Activated B cell treated with CpG ODN at 0.5 μM for 24 hours (primary cell): ENCODE data around the gene ATAD3C. TPM values are rescaled to one million over a fixed set of nuclear protein-coding genes. Genes with fewer than 3 reads are reported as not detected.
"Not testable (repeated sequence)": the region's sequence is repeated elsewhere in the genome, so short reads cannot be mapped to it uniquely, and the experiment has no call there.

Experiments
- ATAC-seq: fragments of 200-7000 bp; cut with Tn5 transposase; one replicate; pipeline ENCODE4 v1.10.0; 2021; ENCODE audit warnings: low read depth, mild to moderate bottlenecking, moderate library complexity
- CTCF ChIA-PET: fragments of 350-600 bp; sonication (Branson Sonifier 250); formaldehyde crosslinking; loops from one replicate; lab custom pipeline; 2021; ENCODE audit warnings: antibody characterized with exemption; lab: Charles Lee
- POLR2A ChIA-PET: fragments of 350-600 bp; sonication (Branson Sonifier 250); formaldehyde crosslinking; loops from one replicate; lab custom pipeline; 2021; ENCODE audit warnings: antibody characterized with exemption; lab: Charles Lee
- DNase-seq: peaks from one replicate; pipeline ENCODE4 v3.0.0; 2022
- H3K27ac Mint-ChIP-seq: one replicate; pipeline ENCODE4 v1.8.0; 2020; ENCODE audit warnings: mixed read lengths
- H3K27me3 Mint-ChIP-seq: one replicate; pipeline ENCODE4 v1.8.0; 2021; ENCODE audit warnings: mixed read lengths
- H3K36me3 Mint-ChIP-seq: one replicate; pipeline ENCODE4 v1.8.0; 2021; ENCODE audit warnings: low read depth, mixed read lengths
- H3K4me1 Mint-ChIP-seq: one replicate; pipeline ENCODE4 v1.8.0; 2021; ENCODE audit warnings: mixed read lengths
- H3K4me3 Mint-ChIP-seq: one replicate; pipeline ENCODE4 v1.8.0; 2020; ENCODE audit warnings: mild to moderate bottlenecking, mixed read lengths
- H3K9me3 Mint-ChIP-seq: one replicate; pipeline ENCODE4 v1.8.0; 2020; ENCODE audit warnings: mixed read lengths
- intact Hi-C: fragments of 100-400 bp; cut with micrococcal nuclease; formaldehyde crosslinking; loops from one replicate; pipeline ENCODE4 v1.15.1; 2024
- total RNA-seq: library from RNA; stranded (reverse); gene quantifications from 2 replicates; pipeline ENCODE4 v1.2.3, GENCODE V29; 2022
- TF ChIP-seq, protein P1 (sequence below): fragments of 200-600 bp; IDR thresholded peaks from one replicate; pipeline ENCODE4 v1.8.0; 2022; ENCODE audit warnings: antibody characterized with exemption, mild to moderate bottlenecking

ATAD3C gene
- total RNA-seq, 1 donor from 2014 or later: 0.58 TPM

- no peak for ATAC-seq
- ChIA-PET POLR2A (no interaction called here), CTCF (no interaction called here)
- no peaks in the 10 kb centered on the region for H3K27me3 Mint-ChIP-seq
- DNase-seq: no peak
- no peak overlapping the region for H3K27ac Mint-ChIP-seq
- peaks cover 4% of the 10 kb centered on the region for H3K4me1 Mint-ChIP-seq
- peaks cover 53% of the 10 kb centered on the region for H3K36me3 Mint-ChIP-seq
- intact Hi-C loops: no loop called here
- TF ChIP-seq, protein P1, sequence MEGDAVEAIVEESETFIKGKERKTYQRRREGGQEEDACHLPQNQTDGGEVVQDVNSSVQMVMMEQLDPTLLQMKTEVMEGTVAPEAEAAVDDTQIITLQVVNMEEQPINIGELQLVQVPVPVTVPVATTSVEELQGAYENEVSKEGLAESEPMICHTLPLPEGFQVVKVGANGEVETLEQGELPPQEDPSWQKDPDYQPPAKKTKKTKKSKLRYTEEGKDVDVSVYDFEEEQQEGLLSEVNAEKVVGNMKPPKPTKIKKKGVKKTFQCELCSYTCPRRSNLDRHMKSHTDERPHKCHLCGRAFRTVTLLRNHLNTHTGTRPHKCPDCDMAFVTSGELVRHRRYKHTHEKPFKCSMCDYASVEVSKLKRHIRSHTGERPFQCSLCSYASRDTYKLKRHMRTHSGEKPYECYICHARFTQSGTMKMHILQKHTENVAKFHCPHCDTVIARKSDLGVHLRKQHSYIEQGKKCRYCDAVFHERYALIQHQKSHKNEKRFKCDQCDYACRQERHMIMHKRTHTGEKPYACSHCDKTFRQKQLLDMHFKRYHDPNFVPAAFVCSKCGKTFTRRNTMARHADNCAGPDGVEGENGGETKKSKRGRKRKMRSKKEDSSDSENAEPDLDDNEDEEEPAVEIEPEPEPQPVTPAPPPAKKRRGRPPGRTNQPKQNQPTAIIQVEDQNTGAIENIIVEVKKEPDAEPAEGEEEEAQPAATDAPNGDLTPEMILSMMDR: no peak
- no peaks in the 10 kb centered on the region for H3K9me3 Mint-ChIP-seq
- no peak overlapping the region for H3K4me3 Mint-ChIP-seq
Measured at GRCh38 chr1:1479547-1480487, 30.3 kb downstream of the ATAD3C start.

- H3K4me1 Mint-ChIP-seq, H3K27me3 Mint-ChIP-seq, POLR2A ChIA-PET, H3K9me3 Mint-ChIP-seq, intact Hi-C loops, H3K4me3 Mint-ChIP-seq, ATAC-seq, DNase-seq, CTCF ChIA-PET, H3K27ac Mint-ChIP-seq: not testable (repeated sequence)
- peaks cover 53% of the 10 kb centered on the region for H3K36me3 Mint-ChIP-seq
Measured at GRCh38 chr1:1480488-1480867, 31.0 kb downstream of the ATAD3C start.

GRCh38 chr1:1481811-1482210 is 32.3 kb downstream of the ATAD3C start:
- H3K4me3 Mint-ChIP-seq, H3K4me1 Mint-ChIP-seq, H3K27ac Mint-ChIP-seq, intact Hi-C loops, DNase-seq, ATAC-seq, H3K27me3 Mint-ChIP-seq, CTCF ChIA-PET, H3K9me3 Mint-ChIP-seq, POLR2A ChIA-PET: not testable (repeated sequence)
- peaks cover 56% of the 10 kb centered on the region for H3K36me3 Mint-ChIP-seq

GRCh38 chr1:1482856-1483255 is 33.4 kb downstream of the ATAD3C start:
- no peak overlapping the region for H3K27ac Mint-ChIP-seq
- no peaks in the 10 kb centered on the region for H3K9me3 Mint-ChIP-seq
- peaks cover 2% of the 10 kb centered on the region for H3K4me1 Mint-ChIP-seq
- CTCF ChIA-PET: no interaction called here
- intact Hi-C loops: no loop called here
- no peak overlapping the region for H3K4me3 Mint-ChIP-seq
- POLR2A ChIA-PET: no interaction called here
- no peak for ATAC-seq
- H3K36me3 Mint-ChIP-seq: peaks cover 57% of the 10 kb centered on the region
- TF ChIP-seq, protein P1: no peak
- H3K27me3 Mint-ChIP-seq: no peaks in the 10 kb centered on the region
- DNase-seq: no peak

DNA sequence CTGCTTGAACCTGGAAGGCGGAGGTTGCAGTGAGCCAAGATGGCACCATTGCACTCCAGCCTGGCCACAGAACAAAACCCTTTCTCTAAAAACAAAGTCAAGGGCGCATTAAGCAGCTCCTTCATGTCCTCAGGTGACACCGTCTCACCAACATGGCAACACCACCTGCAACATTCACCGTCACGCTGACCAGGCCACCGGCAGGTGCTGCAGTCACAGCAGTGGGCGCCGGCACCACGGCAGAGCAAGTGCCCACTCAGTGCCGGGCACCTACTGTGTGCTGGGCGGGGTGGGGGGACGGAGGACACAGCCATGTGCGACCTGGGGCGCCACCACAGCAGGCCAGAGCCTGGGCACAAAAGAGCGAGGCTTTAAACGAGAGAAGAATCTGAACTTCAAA is 34.2 kb downstream of the ATAD3C start:
- Mint-ChIP-seq H3K4me3 (no peak overlapping the region), H3K9me3 (no peaks in the 10 kb centered on the region), H3K36me3 (peaks cover 58% of the 10 kb centered on the region), H3K27me3 (no peaks in the 10 kb centered on the region), H3K27ac (no peak overlapping the region), H3K4me1 (peaks cover 2% of the 10 kb centered on the region)
- intact Hi-C loops: no loop called here
- TF ChIP-seq, protein P1: no peak
- ChIA-PET POLR2A (no interaction called here), CTCF (no interaction called here)
- DNase-seq (no peak), ATAC-seq (no peak)

GRCh38 chr1:1484976-1485750 is 35.7 kb downstream of the ATAD3C start:
- CTCF ChIA-PET, ATAC-seq: not testable (repeated sequence)
- peaks cover 59% of the 10 kb centered on the region for H3K36me3 Mint-ChIP-seq

GRCh38 chr1:1485755-1486317 is 36.3 kb downstream of the ATAD3C start:
- CTCF ChIA-PET, DNase-seq, H3K9me3 Mint-ChIP-seq, H3K4me3 Mint-ChIP-seq, intact Hi-C loops, H3K27ac Mint-ChIP-seq, POLR2A ChIA-PET, ATAC-seq, H3K4me1 Mint-ChIP-seq, H3K27me3 Mint-ChIP-seq: not testable (repeated sequence)
- peaks cover 59% of the 10 kb centered on the region for H3K36me3 Mint-ChIP-seq

More at GRCh38 chr1:1484976-1485750, 35.7 kb downstream of the ATAD3C start:
- H3K27ac Mint-ChIP-seq, H3K27me3 Mint-ChIP-seq, POLR2A ChIA-PET, H3K4me3 Mint-ChIP-seq, DNase-seq, H3K4me1 Mint-ChIP-seq, H3K9me3 Mint-ChIP-seq, intact Hi-C loops: not testable (repeated sequence)
